Neutrophil (primary cell): ENCODE measurements around the gene LTK.

Source experiments
- H3K27ac ChIP-seq: fragments of 200-600 bp; sonication (generic); 2 replicates; pipeline ENCODE4 v1.5.1; 2016; ENCODE audit warnings: mild to moderate bottlenecking, moderate library complexity
- H3K27me3 ChIP-seq: fragments of 200-600 bp; sonication (generic); 2 replicates; pipeline ENCODE4 v1.6.0; 2016; ENCODE audit warnings: mild to moderate bottlenecking
- H3K36me3 ChIP-seq: fragments of 200-600 bp; sonication (generic); 2 replicates; pipeline ENCODE4 v1.5.1; 2017
- H3K4me1 ChIP-seq, 2 experiments: fragments of 200-600 bp in 1 of 2; sonication (generic) in 1 of 2; 1 replicate in 1 of 2; 2 replicates in 1 of 2; pipeline versions ENCODE4 v1.5.1 to v1.6.1; 2013 to 2016; ENCODE audit warnings: low read depth in 1 of 2, low read length in 1 of 2, mild to moderate bottlenecking in 1 of 2, moderate library complexity in 1 of 2; ENCODE audit not compliant: control insufficient read depth in 1 of 2, insufficient read depth in 1 of 2
- H3K4me3 ChIP-seq, 2 experiments: fragments of 200-600 bp in 1 of 2; sonication (generic) in 1 of 2; 1 replicate in 1 of 2; 2 replicates in 1 of 2; pipeline ENCODE4 v1.5.1; 2013 to 2016; ENCODE audit warnings: low read depth in 1 of 2, low read length in 1 of 2, mild to moderate bottlenecking in 1 of 2, moderate library complexity in 1 of 2
- H3K9me3 ChIP-seq: fragments of 200-600 bp; sonication (generic); 2 replicates; pipeline ENCODE4 v1.5.1; 2016
- CTCF ChIP-seq: fragments of 200-600 bp; sonication (generic); IDR thresholded peaks from 2 replicates; pipeline ENCODE4 v1.5.1; 2016; ENCODE audit warnings: antibody characterized with exemption

The LTK gene

DNA sequence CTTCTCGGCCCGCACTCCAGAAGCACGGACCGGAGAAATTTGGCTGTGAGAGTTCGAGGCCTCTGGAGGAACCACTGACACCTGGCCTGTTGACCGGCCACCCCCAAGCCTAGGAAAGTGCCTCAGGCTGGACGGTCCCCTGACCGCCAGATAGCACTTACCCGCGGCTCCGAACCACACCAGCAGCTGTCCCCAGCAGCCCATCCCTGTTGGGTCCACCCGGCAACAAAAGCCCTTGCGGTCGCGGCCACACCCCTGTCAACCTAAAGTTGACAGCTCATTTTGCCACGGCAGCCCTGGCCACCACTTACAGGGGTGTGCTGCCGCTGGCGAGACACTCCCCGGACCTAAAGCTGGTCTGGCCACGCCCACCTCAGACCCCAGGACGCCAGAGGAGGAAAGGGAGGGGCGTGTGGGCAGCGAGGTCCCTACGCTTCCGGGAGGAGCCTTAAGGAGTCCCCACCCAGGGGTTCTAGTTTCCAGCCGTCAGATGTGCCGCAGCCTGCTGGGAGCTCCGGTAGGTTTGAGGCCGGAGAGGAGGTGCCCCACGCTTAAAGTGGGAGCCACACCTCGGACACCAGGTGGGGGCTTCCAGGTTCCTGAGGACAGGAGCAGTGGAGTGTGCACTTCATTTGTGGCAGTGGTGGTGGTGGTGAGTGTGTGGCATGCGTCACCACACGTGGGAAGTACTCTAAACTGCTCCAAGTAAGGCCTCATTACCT, at the start of gene LTK:
TSS of gene LTK (minus strand) at position 322 of the 722 bp plus-strand sequence. CDS start at position 204, 118 bp downstream.
- Histone ChIP-seq H3K4me3 (peak within 1 kb of the TSS; percentile 37 to 53), H3K4me1 (peaks cover 23 to 27% of the 10 kb centered on the region in 2 experiments), H3K27me3 (peaks cover 65% of the 10 kb centered on the region), H3K9me3 (no peaks in the 10 kb centered on the region), H3K36me3 (no peaks in the 10 kb centered on the region), H3K27ac (no peak within 1 kb of the TSS)
- TF ChIP-seq CTCF: no peak

DNA sequence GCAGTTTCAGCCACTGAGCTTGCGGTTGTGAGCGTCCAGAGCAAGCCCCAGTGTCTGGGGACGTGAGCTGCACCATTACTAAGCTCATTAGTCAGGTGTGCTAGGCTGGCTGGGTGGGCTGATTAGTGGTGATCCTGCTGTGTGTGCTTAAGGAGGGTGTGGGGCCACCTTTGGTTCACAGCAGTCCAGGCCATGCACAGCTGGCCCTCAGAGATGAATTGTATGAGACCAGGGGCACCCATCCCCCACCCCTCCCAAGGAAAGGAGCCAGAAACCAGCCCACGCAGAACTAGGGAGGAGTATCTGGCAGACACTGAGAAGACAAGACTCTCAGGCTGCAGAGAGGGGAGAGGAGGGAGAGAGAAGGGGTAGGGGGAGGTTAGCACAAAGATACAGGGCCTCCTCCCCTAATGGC, 49.2 kb upstream of the LTK start:
- H3K9me3 ChIP-seq: no peaks in the 10 kb centered on the region
- peaks cover 64% of the 10 kb centered on the region for H3K27me3 ChIP-seq
- H3K4me1 ChIP-seq: peaks cover 9 to 17% of the 10 kb centered on the region in 2 experiments
- no peak for TF ChIP-seq CTCF
- no peaks in the 10 kb centered on the region for H3K36me3 ChIP-seq
- no peak overlapping the region for H3K4me3 ChIP-seq
- no peak overlapping the region for H3K27ac ChIP-seq

- H3K27ac ChIP-seq: no peak overlapping the region
- peaks cover 69% of the 10 kb centered on the region for H3K27me3 ChIP-seq
- peaks cover 9 to 19% of the 10 kb centered on the region in 2 experiments for H3K4me1 ChIP-seq
- H3K36me3 ChIP-seq: no peaks in the 10 kb centered on the region
- H3K9me3 ChIP-seq: no peaks in the 10 kb centered on the region
- no peak overlapping the region for H3K4me3 ChIP-seq
- no peak for TF ChIP-seq CTCF
Observed at GRCh38 chr15:41562244-41562643, 48.6 kb upstream of the LTK start.

- H3K4me3 ChIP-seq: no peak overlapping the region
- H3K4me1 ChIP-seq: peaks cover 9 to 19% of the 10 kb centered on the region in 2 experiments
- no peak for TF ChIP-seq CTCF
- no peaks in the 10 kb centered on the region for H3K36me3 ChIP-seq
- H3K27me3 ChIP-seq: peaks cover 72% of the 10 kb centered on the region
- H3K9me3 ChIP-seq: no peaks in the 10 kb centered on the region
- no peak overlapping the region for H3K27ac ChIP-seq
Observed at GRCh38 chr15:41561777-41562145, 48.1 kb upstream of the LTK start.

GRCh38 chr15:41561104-41561776, 47.6 kb upstream of the LTK start:
- H3K27ac ChIP-seq: no peak overlapping the region
- no peaks in the 10 kb centered on the region for H3K36me3 ChIP-seq
- peaks cover 9 to 19% of the 10 kb centered on the region in 2 experiments for H3K4me1 ChIP-seq
- H3K9me3 ChIP-seq: no peaks in the 10 kb centered on the region
- no peak for TF ChIP-seq CTCF
- H3K27me3 ChIP-seq: peaks cover 72% of the 10 kb centered on the region
- no peak overlapping the region for H3K4me3 ChIP-seq
